BLaER1 (cell line): ENCODE results near the gene KRT81.

Experiments used
- H3K27ac ChIP-seq: shearing (Covaris generic); formaldehyde crosslinking; 2 replicates; pipeline ENCODE4 v1.8.1; 2022
- H3K27me3 ChIP-seq: shearing (Covaris generic); formaldehyde crosslinking; 2 replicates; pipeline ENCODE4 v1.8.1; 2022
- H3K36me3 ChIP-seq: shearing (Covaris generic); formaldehyde crosslinking; 2 replicates; pipeline ENCODE4 v1.8.1; 2022
- H3K4me1 ChIP-seq: shearing (Covaris generic); formaldehyde crosslinking; 2 replicates; pipeline ENCODE4 v1.8.1; 2022
- H3K4me2 ChIP-seq: shearing (Covaris generic); formaldehyde crosslinking; 2 replicates; pipeline ENCODE4 v1.8.1; 2022
- H3K4me3 ChIP-seq: shearing (Covaris generic); formaldehyde crosslinking; 2 replicates; pipeline ENCODE4 v1.8.1; 2022
- H3K9ac ChIP-seq: shearing (Covaris generic); formaldehyde crosslinking; 2 replicates; pipeline ENCODE4 v1.8.1; 2022
- H3K9me3 ChIP-seq: shearing (Covaris generic); formaldehyde crosslinking; 2 replicates; pipeline ENCODE4 v1.8.1; 2022
- H4K20me1 ChIP-seq: shearing (Covaris generic); formaldehyde crosslinking; 2 replicates; pipeline ENCODE4 v1.8.1; 2022
- Cebpa-rat ChIP-seq: shearing (Covaris generic); IDR thresholded peaks from 2 replicates; pipeline ENCODE4 v1.8.1; 2022

KRT81 gene

GRCh38 chr12:52285851-52286530 lies 5.3 kb downstream of the KRT81 start:
- Histone ChIP-seq H3K4me3 (no peak overlapping the region), H3K4me1 (peaks cover 13% of the 10 kb centered on the region)

DNA sequence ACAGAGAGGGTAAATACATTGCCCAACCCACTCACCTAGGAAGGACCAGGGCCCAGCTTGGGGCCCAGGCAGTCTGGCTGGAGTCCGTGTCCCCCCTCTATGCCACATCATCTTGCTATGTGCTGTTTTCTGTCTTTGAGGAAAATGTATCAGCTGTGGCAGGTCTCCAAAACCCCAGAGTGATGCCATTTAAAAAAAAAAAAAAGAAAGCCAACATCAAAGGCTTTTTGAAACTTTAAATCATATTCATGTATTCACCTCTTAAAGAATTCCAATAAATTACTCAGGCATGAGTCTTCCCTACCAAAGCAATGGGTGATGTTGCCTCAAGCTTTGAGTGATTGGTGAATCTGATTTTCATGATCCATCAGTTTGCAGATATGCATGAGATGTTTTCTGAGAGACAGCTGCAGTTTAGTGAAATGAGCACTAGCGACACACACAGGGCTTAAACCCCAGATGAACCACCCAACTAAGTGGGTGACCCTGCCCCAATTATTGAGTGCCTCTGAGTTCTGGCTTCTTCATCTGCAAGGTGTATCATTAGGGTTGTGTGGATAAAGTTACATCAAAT lies 6.1 kb downstream of the KRT81 start:
- H3K9ac ChIP-seq: no peak overlapping the region

More at GRCh38 chr12:52285851-52286530, 5.3 kb downstream of the KRT81 start:
- Histone ChIP-seq H3K4me2 (no peak overlapping the region), H3K9ac (no peak overlapping the region), H4K20me1 (no peaks in the 10 kb centered on the region), H3K27ac (no peak overlapping the region), H3K9me3 (no peaks in the 10 kb centered on the region), H3K36me3 (no peaks in the 10 kb centered on the region), H3K27me3 (no peaks in the 10 kb centered on the region)
- TF ChIP-seq Cebpa-rat: no peak

GRCh38 chr12:52284562-52285171 lies 6.7 kb downstream of the KRT81 start:
- no peak for TF ChIP-seq Cebpa-rat
- no peaks in the 10 kb centered on the region for H3K27me3 ChIP-seq
- H3K9me3 ChIP-seq: no peaks in the 10 kb centered on the region
- no peaks in the 10 kb centered on the region for H3K36me3 ChIP-seq
- peaks cover 17% of the 10 kb centered on the region for H3K4me1 ChIP-seq
- no peak overlapping the region for H3K4me3 ChIP-seq
- no peak overlapping the region for H3K27ac ChIP-seq
- H3K4me2 ChIP-seq: no peak overlapping the region
- H3K9ac ChIP-seq: no peak overlapping the region
- H4K20me1 ChIP-seq: no peaks in the 10 kb centered on the region

More for the DNA sequence above, 6.1 kb downstream of the KRT81 start:
- H4K20me1 ChIP-seq: no peaks in the 10 kb centered on the region
- H3K4me3 ChIP-seq: no peak overlapping the region
- H3K9me3 ChIP-seq: no peaks in the 10 kb centered on the region
- H3K27me3 ChIP-seq: no peaks in the 10 kb centered on the region
- TF ChIP-seq Cebpa-rat: no peak
- peaks cover 17% of the 10 kb centered on the region for H3K4me1 ChIP-seq
- no peak overlapping the region for H3K27ac ChIP-seq
- H3K36me3 ChIP-seq: no peaks in the 10 kb centered on the region
- H3K4me2 ChIP-seq: no peak overlapping the region

- TF ChIP-seq Cebpa-rat: no peak
- no peaks in the 10 kb centered on the region for H3K36me3 ChIP-seq
- no peaks in the 10 kb centered on the region for H3K9me3 ChIP-seq
- 0 out of 2 replicates have a peak overlapping the region, but pooled peaks have one; percentile 5 for H3K4me2 ChIP-seq
- H3K4me1 ChIP-seq: peaks cover 6% of the 10 kb centered on the region
- peaks cover 3% of the 10 kb centered on the region for H3K27me3 ChIP-seq
- no peak overlapping the region for H3K9ac ChIP-seq
- no peaks in the 10 kb centered on the region for H4K20me1 ChIP-seq
- H3K27ac ChIP-seq: no peak overlapping the region
- no peak overlapping the region for H3K4me3 ChIP-seq
Measured at GRCh38 chr12:52280796-52281560, 10.4 kb downstream of the KRT81 start.

DNA sequence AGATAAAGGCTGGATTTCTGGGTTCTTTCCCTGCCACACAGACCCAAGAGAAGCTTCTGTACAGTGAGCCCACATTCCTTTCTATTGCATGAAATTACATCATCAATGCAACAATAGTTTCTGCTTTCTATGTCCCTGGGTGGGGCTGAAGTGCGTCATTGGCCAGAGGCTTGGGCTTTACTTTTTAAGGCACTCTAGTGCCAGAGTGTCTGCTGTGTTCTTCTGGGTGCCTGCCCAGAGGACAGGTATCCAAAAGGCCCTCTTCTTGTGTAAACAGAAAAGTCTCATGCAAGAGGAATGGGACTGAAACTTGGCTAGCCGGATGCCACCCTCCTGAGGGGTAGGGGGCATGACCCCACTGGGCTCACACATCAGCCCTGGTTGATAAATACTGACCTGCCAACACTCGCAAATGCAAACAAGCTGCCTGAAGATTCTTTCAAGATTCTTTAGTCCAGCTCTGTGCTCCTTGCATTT lies 11.0 kb downstream of the KRT81 start:
- H3K36me3 ChIP-seq: no peaks in the 10 kb centered on the region
- H3K4me2 ChIP-seq: no peak overlapping the region
- H3K9ac ChIP-seq: no peak overlapping the region
- H3K9me3 ChIP-seq: no peaks in the 10 kb centered on the region
- no peaks in the 10 kb centered on the region for H4K20me1 ChIP-seq
- H3K27me3 ChIP-seq: peaks cover 3% of the 10 kb centered on the region
- H3K4me1 ChIP-seq: peaks cover 6% of the 10 kb centered on the region
- H3K4me3 ChIP-seq: no peak overlapping the region
- H3K27ac ChIP-seq: no peak overlapping the region
- TF ChIP-seq Cebpa-rat: no peak

DNA sequence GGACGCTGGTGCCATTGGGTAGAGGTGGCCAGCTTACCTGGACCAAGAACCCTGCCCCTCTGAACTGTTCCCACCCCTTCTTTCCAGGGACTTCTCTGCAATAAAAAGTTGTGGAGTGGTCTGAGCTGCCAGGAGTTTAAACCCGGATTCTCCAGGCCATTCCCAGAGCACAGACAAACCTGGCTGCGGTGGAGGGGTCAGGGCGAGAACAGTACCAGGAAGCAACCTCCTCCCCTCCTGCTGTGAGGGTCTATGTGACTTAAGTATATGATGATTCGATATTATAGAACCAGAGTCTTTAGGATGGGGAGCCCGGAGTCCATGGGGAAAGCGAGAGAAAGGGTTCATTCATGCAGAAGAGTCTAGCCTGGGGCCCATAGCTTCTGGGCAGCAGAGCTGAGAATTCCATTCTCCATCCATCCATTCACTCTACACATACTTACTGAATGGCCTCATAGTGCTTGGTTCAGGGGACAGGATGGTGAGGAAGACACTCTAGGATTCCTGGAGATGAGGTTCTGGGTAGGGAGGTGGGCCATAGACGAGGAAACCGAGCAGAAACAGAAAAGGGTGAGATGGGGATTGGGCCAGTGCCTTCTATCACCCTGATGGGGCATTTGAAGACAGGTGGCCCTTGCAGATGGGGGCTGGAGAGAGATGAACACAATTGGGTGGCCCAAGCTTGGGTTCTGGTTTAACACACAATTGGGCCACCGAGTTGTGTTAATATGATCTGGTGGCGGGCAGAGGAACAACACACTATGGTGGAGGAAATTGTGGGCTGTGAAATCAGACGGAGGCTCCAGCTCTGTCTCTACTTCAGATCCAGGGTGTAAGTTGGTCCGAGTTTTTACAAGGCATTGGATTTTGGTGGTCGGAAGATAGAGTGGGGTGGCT lies 11.7 kb downstream of the KRT81 start:
- no peak overlapping the region for H3K4me3 ChIP-seq
- H4K20me1 ChIP-seq: no peaks in the 10 kb centered on the region
- peaks cover 6% of the 10 kb centered on the region for H3K4me1 ChIP-seq
- no peak overlapping the region for H3K27ac ChIP-seq
- H3K9me3 ChIP-seq: no peaks in the 10 kb centered on the region
- no peak overlapping the region; the same call in 1 of the 2 replicates for H3K4me2 ChIP-seq
- no peaks in the 10 kb centered on the region for H3K36me3 ChIP-seq
- H3K9ac ChIP-seq: no peak overlapping the region
- no peak for TF ChIP-seq Cebpa-rat
- peaks cover 3% of the 10 kb centered on the region for H3K27me3 ChIP-seq

DNA sequence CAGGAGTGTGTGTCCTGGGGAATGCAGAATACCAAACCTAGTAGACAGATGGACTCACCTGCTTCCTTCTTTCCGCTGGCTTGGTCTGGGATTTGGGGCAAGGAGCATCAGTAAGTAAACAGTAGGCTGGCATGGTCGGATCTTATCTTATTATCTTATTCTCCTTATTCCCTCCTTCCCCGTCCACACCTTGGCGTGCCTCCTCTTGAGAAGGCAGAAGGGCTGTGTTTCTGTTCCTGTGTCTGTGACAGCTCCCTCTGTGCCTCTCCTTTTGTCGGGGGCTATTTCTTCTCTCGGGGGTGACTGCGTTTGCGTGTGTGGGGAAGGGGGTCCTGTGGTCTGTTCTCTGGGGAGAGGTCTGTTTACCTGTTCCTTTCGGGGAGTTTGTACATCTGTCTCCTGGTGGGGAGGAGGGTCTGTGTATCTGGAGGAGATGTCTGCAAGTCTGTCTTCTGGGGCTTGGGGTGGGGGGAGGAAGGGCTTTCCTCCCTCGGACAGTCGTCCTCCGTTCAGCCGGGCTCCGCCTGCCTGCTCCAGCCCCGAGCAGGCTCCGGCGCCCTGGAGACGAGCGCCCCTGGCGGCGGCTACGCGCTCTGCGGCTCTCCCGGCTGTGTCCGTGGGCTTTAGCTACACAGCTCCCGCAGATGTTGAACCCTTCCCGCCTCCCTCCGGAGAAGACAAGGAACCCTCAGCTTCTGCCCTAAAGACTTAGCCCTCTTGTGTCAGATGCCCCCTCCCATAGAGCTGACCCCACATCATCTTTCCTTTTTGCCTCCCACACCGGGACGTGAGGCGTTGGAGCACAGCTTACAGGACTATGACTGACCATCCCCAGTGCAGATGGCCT lies 12.5 kb downstream of the KRT81 start:
- no peak overlapping the region for H3K27ac ChIP-seq
- peak overlapping the region; percentile 46; the same call in 1 of the 2 replicates for H3K4me3 ChIP-seq
- peak overlapping the region; percentile 75 for H3K4me2 ChIP-seq
- no peaks in the 10 kb centered on the region for H3K9me3 ChIP-seq
- H3K9ac ChIP-seq: peak overlapping the region; percentile 16; the same call in 1 of the 2 replicates
- H3K4me1 ChIP-seq: peaks cover 6% of the 10 kb centered on the region
- peaks cover 3% of the 10 kb centered on the region for H3K27me3 ChIP-seq
- no peaks in the 10 kb centered on the region for H4K20me1 ChIP-seq
- no peaks in the 10 kb centered on the region for H3K36me3 ChIP-seq
- TF ChIP-seq Cebpa-rat: no peak

- Histone ChIP-seq H3K9me3 (no peaks in the 10 kb centered on the region), H3K27ac (no peak overlapping the region), H3K4me3 (no peak overlapping the region), H3K4me2 (no peak overlapping the region), H3K27me3 (peaks cover 3% of the 10 kb centered on the region), H3K4me1 (peaks cover 6% of the 10 kb centered on the region), H4K20me1 (no peaks in the 10 kb centered on the region), H3K9ac (no peak overlapping the region), H3K36me3 (no peaks in the 10 kb centered on the region)
- TF ChIP-seq Cebpa-rat: no peak
Measured at GRCh38 chr12:52277486-52278245, 13.7 kb downstream of the KRT81 start.
